LNCaP clone FGC (cell line): Measurements from ENCODE around the gene RNF4.

Source experiments
- DNase-seq: peaks from one replicate; pipeline ENCODE4 v3.0.0-alpha.2; 2011; ENCODE audit warnings: low read depth
- H3K4me3 ChIP-seq: 2 replicates; pipeline ENCODE4 v1.5.1; 2011; ENCODE audit warnings: mild to moderate bottlenecking, low read depth, low read length, control low read depth
- TF ChIP-seq, protein P1 (sequence below): IDR thresholded peaks from 2 replicates; pipeline ENCODE4 v1.5.1; 2012; ENCODE audit warnings: mild to moderate bottlenecking; ENCODE audit not compliant: control insufficient read depth, insufficient read depth; ENCODE audit errors: extremely low read depth

RNF4 gene

DNA sequence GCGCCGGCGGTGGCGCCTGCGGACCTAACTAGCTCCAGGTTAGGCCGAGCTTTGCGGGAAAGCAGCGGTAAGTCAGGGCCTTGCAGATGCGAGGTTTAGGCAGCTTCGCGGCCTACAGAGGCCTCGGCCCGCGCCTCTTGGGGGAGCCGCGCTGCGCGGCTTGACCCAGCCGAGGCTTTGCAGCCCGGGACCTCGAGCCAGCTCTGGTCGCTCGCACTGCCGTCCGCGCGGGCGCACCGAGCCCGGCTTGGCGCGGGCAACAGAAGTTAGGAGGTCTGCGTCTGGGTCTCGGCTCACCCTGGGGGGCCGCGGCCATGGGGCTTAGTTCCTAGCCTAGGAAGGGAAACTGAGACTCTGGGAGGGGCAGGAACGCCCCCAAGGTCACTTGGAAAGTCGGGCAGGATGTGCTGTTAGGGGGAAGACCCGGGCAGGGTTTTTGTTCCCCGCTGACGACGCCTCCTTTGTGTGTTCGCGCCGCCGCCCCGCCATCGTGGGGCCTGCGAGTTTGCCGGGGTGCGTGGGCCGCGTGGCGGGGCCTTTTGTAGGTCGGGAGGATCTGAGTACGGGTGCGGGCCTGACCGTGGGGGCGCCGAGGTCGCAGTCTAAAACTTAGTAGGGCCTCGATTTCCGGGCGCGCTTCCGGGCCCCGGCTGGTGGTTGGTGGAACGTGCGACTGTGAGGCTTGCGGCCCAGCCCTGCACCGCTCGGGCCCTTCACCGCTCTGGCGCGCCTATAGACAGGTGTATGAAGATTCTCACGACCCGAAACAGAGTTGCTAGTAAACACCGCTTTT lies 482 bp downstream of the RNF4 start:
- H3K4me3 ChIP-seq = peak overlapping the region; percentile 99
- TF ChIP-seq, protein P1, sequence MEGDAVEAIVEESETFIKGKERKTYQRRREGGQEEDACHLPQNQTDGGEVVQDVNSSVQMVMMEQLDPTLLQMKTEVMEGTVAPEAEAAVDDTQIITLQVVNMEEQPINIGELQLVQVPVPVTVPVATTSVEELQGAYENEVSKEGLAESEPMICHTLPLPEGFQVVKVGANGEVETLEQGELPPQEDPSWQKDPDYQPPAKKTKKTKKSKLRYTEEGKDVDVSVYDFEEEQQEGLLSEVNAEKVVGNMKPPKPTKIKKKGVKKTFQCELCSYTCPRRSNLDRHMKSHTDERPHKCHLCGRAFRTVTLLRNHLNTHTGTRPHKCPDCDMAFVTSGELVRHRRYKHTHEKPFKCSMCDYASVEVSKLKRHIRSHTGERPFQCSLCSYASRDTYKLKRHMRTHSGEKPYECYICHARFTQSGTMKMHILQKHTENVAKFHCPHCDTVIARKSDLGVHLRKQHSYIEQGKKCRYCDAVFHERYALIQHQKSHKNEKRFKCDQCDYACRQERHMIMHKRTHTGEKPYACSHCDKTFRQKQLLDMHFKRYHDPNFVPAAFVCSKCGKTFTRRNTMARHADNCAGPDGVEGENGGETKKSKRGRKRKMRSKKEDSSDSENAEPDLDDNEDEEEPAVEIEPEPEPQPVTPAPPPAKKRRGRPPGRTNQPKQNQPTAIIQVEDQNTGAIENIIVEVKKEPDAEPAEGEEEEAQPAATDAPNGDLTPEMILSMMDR = no peak
- no peak for DNase-seq

- DNase-seq = no peak
- TF ChIP-seq, protein P1 = no peak
- H3K4me3 ChIP-seq = peak overlapping the region; percentile 99
Observed at GRCh38 chr4:2470791-2471190, 1.9 kb downstream of the RNF4 start.

DNA sequence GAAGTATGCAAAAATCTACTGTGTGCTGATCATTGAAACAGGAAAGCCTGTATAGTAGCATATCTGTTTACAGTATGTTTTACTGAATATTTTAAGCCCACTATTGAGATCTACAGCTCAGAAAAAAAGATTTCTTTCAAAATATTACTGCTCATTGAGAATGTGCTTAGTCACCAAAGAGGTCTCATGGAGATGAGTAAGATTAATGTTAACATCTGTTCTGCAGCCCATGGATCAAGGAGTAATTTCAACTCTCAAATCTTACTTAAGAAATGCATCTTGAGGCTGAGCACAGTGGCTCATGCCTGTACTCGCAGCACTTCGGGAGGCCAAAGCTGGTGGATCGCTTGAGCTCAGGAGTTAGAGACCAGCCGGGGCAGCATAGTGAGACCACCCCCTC lies 3.3 kb downstream of the RNF4 start:
- H3K4me3 ChIP-seq = no peak overlapping the region
- DNase-seq = no peak
- TF ChIP-seq, protein P1 = no peak

GRCh38 chr4:2478229-2478628 lies 9.3 kb downstream of the RNF4 start:
- TF ChIP-seq, protein P1 = no peak
- H3K4me3 ChIP-seq = no peak overlapping the region
- no peak for DNase-seq

- TF ChIP-seq, protein P1 = no peak
- no peak overlapping the region for H3K4me3 ChIP-seq
- no peak for DNase-seq
Observed at GRCh38 chr4:2480649-2481048, 11.7 kb downstream of the RNF4 start.

GRCh38 chr4:2482192-2482591 lies 13.3 kb downstream of the RNF4 start:
- TF ChIP-seq, protein P1 = no peak
- no peak for DNase-seq
- no peak overlapping the region for H3K4me3 ChIP-seq

DNA sequence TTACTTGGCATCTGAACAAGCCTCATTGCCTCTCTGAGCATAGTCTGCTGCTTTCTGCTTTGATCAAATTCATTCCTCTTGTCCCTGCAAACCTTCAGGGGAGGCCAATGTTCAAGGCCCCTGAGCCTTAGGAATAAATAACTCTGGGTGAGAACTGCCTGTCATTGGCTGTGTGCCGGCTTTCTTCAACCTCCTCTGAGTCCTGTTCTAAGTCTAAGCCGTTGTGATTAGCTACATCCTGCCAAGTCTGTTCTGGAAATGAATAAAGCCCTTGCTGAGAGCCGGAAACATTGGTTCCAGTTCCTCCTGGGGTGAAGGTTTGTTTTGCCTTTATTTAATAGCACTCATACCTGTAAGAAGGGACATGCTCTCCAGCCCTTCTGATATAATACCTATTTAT lies 13.8 kb downstream of the RNF4 start:
- TF ChIP-seq, protein P1 = no peak
- DNase-seq = peak; percentile 67
- H3K4me3 ChIP-seq = 0 out of 2 replicates have a peak overlapping the region, but pooled peaks have one; percentile 15
